Rectal smooth muscle tissue (tissue), 1 donor: ENCODE results near the gene TTC28.
"Not testable (repeated sequence)": the region's sequence is repeated elsewhere in the genome, so short reads cannot be mapped to it uniquely, and the experiment has no call there.

ENCODE experiments used
- H3K27ac ChIP-seq: one replicate; pipeline ENCODE4 v1.7.0; 2013; ENCODE audit warnings: low read depth, low read length, inconsistent platforms
- H3K27me3 ChIP-seq: one replicate; pipeline ENCODE4 v1.7.0; 2013; ENCODE audit warnings: low read length; ENCODE audit not compliant: control insufficient read depth, insufficient read depth
- H3K36me3 ChIP-seq: one replicate; pipeline ENCODE4 v1.7.0; 2013; ENCODE audit warnings: low read length; ENCODE audit not compliant: control insufficient read depth, insufficient read depth
- H3K4me1 ChIP-seq: one replicate; pipeline ENCODE4 v1.7.0; 2013; ENCODE audit warnings: low read length; ENCODE audit not compliant: control insufficient read depth, insufficient read depth
- H3K4me3 ChIP-seq: one replicate; pipeline ENCODE4 v1.7.0; 2013; ENCODE audit warnings: low read length
- H3K9ac ChIP-seq: one replicate; pipeline ENCODE4 v1.7.0; 2013; ENCODE audit warnings: low read length

TTC28 gene

DNA sequence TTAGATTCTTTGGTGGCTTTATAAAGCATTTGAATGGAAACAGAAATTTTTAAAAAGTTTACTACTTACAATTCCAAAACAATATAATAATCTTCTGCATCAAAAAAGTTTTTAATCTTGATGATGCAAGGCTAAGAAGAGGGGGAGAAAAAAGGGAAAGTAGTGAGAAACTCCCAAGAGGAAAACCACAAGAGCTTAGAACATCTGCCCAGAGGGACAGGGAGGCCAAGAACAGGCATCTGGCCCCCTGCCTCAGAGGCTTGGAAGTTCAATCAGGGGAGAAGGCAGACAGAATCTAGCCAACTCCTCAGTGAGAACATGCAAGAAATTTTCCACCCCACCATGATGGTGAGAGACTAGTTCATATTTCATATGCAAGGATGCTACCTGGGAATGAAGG, 23.8 kb upstream of the TTC28 start:
- no peaks in the 10 kb centered on the region for H3K4me1 ChIP-seq
- no peak overlapping the region for H3K27ac ChIP-seq
- no peaks in the 10 kb centered on the region for H3K27me3 ChIP-seq
- H3K36me3 ChIP-seq, result no peaks in the 10 kb centered on the region
- no peak overlapping the region for H3K9ac ChIP-seq
- no peak overlapping the region for H3K4me3 ChIP-seq

DNA sequence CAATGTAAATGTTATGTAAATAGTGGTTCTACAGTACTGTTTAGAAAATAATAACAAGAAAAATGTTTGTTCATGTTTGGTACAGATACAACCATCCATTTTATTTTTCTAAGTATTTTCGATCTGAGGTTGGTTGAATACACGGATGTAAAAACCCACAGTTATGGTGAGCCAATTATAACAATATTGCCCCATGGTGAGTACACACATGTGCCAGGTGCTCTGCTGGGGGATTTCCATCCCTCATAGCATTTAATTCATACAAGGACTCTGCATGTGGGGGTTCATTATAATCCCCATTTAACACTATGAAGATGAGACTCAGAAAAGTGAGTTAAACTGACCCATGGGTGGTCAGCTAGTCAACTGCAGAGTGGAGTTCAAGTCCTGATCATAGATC, 23.3 kb upstream of the TTC28 start:
- H3K27me3 ChIP-seq, result no peaks in the 10 kb centered on the region
- no peaks in the 10 kb centered on the region for H3K36me3 ChIP-seq
- H3K4me1 ChIP-seq, result no peaks in the 10 kb centered on the region
- no peak overlapping the region for H3K27ac ChIP-seq
- H3K9ac ChIP-seq, result no peak overlapping the region
- no peak overlapping the region for H3K4me3 ChIP-seq

DNA sequence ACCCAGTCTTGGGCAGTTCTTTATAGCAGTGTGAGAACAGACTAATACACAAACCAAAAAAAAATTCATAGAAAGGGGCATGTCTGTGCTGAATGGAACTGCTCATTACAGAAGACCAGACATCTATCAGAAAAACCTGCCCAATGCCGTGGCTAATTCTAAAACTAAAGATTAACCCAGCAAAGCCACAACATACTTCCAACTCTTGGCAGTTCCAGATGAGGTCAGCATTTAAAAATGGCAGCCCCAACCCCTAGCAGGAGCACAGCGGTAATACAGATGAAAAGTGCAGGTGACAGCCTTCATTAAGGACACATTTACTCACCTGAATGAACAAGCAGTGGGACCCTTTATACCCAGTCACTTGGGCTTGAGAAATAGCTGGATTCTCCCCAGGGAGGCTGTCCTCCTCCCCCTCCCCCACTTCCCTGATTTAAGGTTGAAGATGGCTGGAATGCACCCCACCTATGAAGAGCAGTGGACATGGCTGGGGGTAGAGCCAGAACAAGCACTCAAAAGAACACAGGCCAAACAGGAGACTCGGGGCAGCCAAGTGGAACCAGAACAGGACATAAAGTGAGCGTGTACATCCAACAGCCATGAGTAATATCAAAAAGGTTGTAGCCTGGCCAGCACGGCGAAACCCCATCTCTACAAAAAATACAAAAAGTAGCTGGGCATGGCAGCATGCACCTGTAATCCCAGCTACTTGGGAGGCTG, 13.6 kb upstream of the TTC28 start:
- not testable (repeated sequence) for H3K27ac ChIP-seq, H3K27me3 ChIP-seq, H3K9ac ChIP-seq, H3K36me3 ChIP-seq, H3K4me3 ChIP-seq, H3K4me1 ChIP-seq

- H3K27ac ChIP-seq, H3K4me3 ChIP-seq, H3K36me3 ChIP-seq, H3K27me3 ChIP-seq, H3K9ac ChIP-seq, H3K4me1 ChIP-seq: not testable (repeated sequence)
Measured at GRCh38 chr22:28689796-28690195, 10.2 kb upstream of the TTC28 start.

- not testable (repeated sequence) for H3K27me3 ChIP-seq, H3K4me1 ChIP-seq, H3K4me3 ChIP-seq, H3K9ac ChIP-seq, H3K36me3 ChIP-seq, H3K27ac ChIP-seq
Measured at GRCh38 chr22:28682966-28683365, 3.3 kb upstream of the TTC28 start.

GRCh38 chr22:28680813-28681490, 1.3 kb upstream of the TTC28 start:
- H3K4me1 ChIP-seq, H3K36me3 ChIP-seq, H3K9ac ChIP-seq, H3K4me3 ChIP-seq, H3K27me3 ChIP-seq, H3K27ac ChIP-seq: not testable (repeated sequence)

DNA sequence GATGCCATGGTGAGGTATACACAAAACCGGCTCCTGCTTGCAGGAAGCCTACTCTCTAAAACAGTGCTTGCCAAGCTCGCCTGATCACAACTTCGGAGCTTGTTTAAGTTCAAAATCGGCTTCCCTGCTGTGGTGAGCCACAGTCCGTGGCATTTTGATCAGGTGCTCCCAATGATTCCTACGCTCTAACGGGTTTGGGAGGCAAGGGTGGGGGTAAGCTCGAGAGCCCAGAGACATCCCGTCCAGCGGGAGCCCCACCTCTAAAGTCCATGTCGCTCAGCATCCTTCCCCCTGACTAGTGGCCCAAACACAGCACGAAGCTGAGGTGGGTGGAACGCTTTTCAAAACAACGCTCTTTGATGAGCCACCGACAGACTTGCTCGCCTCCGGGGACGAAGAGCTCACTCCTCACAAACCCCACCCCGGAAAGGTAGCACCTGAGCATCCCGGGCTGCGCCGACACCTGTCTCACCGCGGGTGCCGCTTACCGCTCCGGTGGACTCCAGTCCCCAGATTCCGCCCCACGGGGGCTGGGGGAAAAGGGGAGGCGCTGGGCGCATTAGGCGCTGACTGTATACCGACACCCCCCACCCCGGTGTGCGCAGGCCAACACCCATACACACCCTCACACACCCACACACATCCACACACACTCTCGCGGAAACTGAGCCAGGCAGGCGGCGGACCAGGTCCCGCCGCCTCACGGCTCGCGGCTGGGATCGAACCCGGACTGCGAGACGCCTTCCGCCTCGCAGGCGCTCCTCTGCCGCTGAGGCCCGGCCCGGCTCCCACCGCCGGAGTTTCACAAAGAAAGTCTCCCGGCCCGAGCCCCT, 646 bp downstream of the TTC28 start:
- not testable (repeated sequence) for H3K36me3 ChIP-seq, H3K4me1 ChIP-seq, H3K27me3 ChIP-seq
- H3K27ac ChIP-seq, result peak overlapping the region; percentile 40
- H3K9ac ChIP-seq, result peak overlapping the region; percentile 30
- peak overlapping the region; percentile 78 for H3K4me3 ChIP-seq

DNA sequence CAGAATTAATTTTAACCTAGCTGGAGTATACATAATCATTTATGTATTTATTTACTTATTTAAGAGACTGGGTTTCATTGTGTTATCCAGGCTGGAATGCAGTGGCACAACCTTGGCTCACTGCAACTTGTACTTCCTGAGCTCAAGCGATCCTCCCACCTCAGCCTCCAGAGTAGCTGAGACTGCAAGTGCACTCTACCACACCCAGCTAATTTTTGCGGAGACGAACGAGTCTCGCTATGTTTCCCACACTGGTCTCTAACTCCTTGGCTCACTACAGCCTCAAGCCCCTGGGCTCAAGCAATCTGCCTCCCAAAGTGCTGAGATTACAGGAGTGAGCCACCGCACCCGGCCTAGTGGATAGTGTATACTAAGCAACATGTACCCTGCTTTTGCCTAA, 1.5 kb downstream of the TTC28 start:
- H3K4me1 ChIP-seq, H3K36me3 ChIP-seq, H3K9ac ChIP-seq, H3K27me3 ChIP-seq, H3K4me3 ChIP-seq, H3K27ac ChIP-seq: not testable (repeated sequence)

- Histone ChIP-seq H3K4me3 (no peak overlapping the region), H3K9ac (no peak overlapping the region), H3K36me3 (no peaks in the 10 kb centered on the region), H3K27me3 (no peaks in the 10 kb centered on the region), H3K27ac (no peak overlapping the region), H3K4me1 (no peaks in the 10 kb centered on the region)
Measured at GRCh38 chr22:28674121-28674563, 5.5 kb downstream of the TTC28 start.

- H3K27me3 ChIP-seq, result no peaks in the 10 kb centered on the region
- no peak overlapping the region for H3K27ac ChIP-seq
- no peaks in the 10 kb centered on the region for H3K4me1 ChIP-seq
- no peak overlapping the region for H3K9ac ChIP-seq
- no peak overlapping the region for H3K4me3 ChIP-seq
- no peaks in the 10 kb centered on the region for H3K36me3 ChIP-seq
Measured at GRCh38 chr22:28670756-28671155, 8.9 kb downstream of the TTC28 start.

GRCh38 chr22:28670161-28670560, 9.5 kb downstream of the TTC28 start:
- no peaks in the 10 kb centered on the region for H3K4me1 ChIP-seq
- no peak overlapping the region for H3K4me3 ChIP-seq
- H3K9ac ChIP-seq, result no peak overlapping the region
- no peaks in the 10 kb centered on the region for H3K27me3 ChIP-seq
- no peak overlapping the region for H3K27ac ChIP-seq
- H3K36me3 ChIP-seq, result no peaks in the 10 kb centered on the region

GRCh38 chr22:28669387-28669786, 10.3 kb downstream of the TTC28 start:
- H3K9ac ChIP-seq, result no peak overlapping the region
- no peak overlapping the region for H3K4me3 ChIP-seq
- H3K36me3 ChIP-seq, result no peaks in the 10 kb centered on the region
- H3K4me1 ChIP-seq, result no peaks in the 10 kb centered on the region
- H3K27me3 ChIP-seq, result no peaks in the 10 kb centered on the region
- no peak overlapping the region for H3K27ac ChIP-seq
